NCI-H2196 treated with DMSO at 0.1 percent for 48 hours (cell line): Measurements from ENCODE around the gene SLC8A1.
A peak's percentile ranks its signal among the peaks of the same experiment; 100 is the strongest.

Source experiments
- DNase-seq: peaks from one replicate; lab custom pipeline; 2025; ENCODE audit not compliant: unreplicated experiment; lab: John Stamatoyannopoulos, UW

The SLC8A1 gene

DNA sequence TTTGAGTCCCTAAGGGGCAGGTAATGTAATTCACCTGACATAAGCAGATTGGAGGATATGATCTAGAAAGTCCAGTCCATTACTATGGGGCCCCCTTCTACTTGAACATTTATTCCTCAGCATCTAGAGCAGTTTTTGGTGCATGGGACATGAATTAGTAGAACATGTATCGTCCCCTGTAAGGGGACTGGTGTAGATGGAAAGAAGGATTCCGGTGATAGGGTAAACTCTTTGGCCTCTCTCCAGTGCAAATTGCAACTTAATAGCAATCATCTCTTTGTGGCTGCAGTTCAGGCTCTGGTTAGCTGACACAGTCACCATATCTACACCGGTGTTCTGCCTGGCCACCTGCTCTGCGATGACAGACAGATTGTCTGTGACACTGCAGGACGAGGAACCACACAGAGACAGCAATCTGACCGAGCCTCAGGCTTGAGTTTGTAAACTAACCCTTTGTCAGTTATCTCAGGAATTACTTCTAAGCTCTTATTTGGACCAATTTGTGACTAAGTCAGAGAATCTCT is 6.4 kb upstream of the SLC8A1 start:
- no peak for DNase-seq

DNA sequence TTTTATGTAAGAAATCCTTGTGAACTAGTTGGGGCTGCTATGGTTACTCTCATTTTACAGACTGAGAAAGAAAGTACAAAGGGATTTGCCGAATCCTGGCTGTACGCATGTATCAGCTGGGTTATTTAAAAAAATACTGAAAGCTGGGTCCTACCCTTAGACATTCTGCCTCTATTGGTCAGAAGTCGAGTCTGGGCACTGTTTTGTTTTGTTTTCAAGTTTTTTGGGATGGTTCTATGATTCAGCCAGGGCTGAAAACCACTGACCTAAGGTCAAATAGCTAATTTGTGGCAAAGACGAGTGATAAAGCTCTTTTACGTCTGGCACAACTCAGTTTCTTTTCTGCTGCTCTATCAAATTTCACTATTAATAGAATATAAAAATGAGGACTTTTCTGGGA is 5.9 kb upstream of the SLC8A1 start:
- no peak for DNase-seq

DNA sequence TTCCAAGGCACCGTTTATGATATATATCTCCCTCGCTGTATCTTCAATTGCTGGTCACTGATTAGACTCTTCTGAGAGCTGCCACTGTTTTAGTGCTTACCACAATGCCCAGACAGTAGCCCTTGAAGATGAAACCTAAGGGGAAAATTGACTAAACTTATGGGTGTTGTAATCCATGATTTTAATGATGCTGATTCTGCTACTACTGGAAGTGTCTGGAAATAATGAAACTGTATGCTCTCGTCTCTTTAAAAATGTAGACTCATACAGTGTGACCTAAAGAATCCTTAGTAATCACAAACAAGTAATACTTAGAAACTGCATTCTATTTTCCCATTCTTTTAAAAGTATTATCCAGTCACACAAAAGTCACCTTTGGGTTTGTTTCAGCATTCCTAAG is 5.5 kb upstream of the SLC8A1 start:
- DNase-seq: no peak

DNA sequence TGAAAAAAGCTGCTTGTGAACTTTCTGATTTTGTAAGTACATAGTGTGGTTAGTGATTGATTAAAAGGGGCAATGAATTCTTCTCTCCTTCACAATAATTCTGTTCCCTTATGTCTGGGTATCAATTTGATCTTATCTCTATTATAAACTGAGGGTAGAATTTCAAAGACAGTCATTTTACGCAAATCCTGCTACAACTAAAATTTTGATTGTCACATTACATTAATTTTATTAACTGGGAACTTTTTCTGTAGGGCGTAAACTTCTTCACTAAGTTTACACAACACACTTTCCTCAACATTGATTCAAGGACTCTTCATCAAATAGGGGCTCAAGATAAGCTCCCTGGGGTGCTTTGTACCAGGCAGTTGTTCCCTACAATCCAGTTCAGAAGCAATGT is 5.0 kb upstream of the SLC8A1 start:
- no peak for DNase-seq

DNA sequence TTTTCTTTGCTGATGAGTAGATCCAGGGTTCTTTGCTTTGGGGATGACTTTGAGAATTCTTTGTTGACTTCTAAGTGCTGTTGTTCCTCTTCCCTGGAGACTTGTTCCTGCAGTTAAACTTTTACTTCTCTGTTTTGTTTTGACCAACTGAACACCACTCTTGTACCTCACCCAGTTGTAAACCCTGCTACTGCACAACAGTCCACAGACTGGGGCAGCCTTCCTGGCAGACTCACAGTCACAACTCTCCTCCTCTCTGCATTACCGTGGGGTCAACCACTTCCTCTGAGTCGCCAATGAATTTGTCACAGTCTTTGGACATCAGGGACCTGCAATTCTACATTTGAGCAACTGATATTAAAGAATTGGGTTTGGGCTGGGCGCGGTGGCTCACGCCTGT is 3.8 kb upstream of the SLC8A1 start:
- no peak for DNase-seq

DNA sequence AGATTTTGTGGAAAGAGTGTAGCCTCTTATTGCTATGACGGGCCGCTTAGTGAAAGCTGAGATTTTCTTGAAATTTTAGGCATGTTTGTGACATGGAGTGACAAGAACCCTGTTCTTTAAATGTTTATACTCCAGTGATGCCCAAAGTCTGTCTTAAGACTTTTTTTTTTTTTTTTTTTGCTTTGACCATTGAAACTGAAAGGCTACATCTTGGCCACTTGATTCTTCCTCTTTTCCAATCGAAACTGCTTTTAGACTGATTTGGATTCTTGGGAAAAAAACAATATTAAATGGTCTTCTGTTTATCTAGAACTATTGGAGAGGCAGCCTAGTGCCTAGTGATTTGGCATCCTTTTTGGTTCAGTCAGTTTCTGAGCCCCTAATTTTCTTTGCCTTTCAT is 2.4 kb upstream of the SLC8A1 start:
- no peak for DNase-seq

DNA sequence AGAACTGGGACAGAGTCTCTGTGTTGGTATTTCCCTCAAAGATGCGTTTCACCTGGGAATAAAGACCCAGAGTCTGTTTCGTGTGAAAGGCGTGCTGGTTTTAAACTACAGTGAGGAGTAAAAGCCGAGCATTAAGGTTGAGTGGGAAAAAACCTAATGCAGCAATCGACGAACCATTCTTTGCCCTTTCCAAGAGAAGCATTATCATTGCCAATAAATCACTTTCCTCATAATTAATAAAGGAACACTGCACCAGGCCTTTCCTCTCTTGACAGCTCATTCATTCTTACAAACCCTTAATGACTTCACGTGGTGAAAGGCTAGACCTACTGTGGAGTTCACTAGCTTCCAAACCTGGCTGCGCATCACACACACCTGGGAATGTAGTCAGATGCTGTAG is 896 bp upstream of the SLC8A1 start:
- no peak for DNase-seq

DNA sequence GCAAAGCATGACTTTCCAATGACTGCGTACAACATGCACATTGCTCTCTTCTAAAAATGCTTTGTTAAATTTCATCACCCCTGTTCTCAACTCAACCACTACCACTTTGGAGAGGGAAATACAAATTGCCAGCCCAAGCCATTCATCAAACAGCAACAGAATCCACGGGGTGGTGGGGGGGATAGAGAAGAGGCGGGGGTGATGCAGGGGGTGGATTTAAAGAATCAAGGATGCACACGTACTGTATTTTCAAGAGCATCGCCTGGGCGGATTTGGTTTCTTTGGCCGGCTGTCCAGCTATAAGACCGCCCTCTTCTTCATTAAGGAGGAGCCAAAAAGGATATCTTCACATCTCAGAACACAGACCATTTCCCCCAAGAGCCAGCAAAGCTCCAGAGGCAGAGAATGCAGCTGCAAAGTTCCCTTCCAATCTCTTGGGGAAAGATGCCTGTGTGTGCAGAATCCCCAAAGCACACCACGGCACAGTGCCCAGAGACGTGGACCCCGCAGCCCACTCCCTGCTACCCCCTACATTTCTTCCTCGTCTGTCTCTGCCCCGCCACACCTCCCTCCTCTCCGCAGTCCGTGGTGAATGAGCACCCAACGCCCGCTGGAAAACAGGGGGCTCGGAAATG is 977 bp downstream of the SLC8A1 start:
- peak; percentile 50 for DNase-seq

DNA sequence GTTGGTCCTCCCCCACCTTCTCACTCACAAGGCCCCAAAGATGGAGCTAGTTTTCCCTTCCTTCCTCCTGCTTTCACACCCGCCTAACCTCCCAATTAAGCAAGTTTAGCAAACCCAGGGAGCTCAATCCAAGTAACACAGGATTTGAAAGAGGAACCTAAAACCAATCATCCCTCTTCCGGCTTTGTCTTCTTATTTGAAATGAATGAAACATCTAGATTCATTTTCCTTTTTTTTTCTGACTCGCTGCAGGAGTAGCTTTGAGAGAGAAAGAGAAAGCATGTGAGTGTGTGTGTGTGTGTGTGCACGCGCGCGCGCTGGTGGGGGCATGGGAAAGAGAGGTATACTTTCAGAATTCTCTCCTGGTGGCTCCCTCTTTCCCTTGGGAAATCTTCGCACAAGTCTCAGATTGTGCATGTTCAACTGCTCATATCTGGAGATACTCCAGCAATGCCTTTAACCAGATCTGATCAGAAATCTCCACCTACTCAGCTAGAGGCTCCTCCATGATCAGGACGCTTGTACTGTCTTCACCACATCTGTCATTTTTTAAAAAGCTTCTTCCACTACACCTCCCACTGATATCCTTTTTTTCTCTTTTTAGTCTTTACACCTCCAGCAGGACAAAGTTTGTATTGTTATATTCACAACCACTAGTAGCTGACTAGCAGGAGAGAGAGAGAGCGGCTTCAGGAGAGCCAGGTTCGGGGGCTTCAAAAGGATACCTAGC is 1.7 kb downstream of the SLC8A1 start:
- peak; percentile 31 for DNase-seq

DNA sequence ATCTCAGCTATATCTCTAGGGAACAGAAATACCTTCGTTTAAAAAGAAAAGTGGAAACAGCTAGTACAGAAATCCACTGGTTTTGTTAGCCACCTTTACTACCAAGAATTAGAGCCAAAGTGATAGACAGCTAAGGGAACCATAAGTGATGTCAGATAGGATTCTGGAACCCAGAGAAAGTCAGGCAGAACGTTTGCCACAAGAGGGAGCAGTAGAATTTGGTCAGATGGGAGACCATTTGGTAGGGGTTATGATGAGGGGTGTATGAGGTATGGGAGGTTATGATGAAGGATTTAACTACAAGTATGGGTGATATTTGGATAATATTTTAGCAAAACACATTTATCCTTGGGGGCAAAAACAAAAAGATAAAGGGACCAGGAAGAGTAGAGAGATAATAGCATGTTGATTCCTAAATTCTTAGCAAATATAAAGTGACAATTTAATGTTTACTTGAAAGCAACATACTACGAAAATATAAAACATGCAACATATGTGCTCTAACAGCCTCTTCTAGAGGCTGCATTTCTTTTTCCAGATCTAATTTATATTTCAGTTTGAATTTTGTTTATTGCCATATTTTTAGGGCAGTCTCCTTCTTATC is 3.3 kb downstream of the SLC8A1 start:
- DNase-seq: peak; percentile 31

DNA sequence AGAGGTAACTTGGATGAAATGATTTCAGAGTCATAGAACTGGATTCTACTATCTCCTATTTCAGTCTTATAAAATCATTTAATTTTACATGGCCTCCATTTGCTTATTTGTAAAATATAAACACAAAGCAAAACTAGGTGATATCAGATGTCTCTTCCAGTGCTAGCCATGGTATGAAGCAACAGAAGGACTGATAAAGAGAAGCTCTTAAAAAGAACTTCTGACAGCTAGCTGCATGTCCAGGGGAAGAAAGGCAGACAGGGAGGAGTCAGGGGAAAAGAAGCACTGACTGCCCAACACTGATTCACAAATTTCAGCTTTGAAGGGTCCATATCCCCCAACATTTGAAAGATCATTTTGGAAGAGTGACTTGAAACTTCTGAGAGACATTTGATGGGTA is 6.4 kb downstream of the SLC8A1 start:
- DNase-seq: no peak

DNA sequence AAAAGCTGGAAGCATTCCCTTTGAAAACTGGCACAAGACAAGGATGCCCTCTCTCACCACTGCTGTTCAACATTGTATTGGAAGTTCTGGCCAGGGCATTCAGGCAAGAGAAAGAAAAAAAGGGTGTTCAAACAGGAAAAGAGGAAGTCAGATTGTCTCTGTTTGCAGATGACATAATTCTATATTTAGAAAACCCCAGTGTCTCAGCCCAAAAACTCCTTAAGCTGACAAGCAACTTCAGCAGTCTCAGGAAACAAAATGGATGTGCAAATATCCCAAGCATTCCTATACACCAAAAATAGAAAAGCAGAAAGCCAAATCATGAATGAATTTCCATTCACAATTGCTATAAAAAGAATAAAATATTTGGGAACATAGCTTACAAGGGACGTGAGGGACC is 11.1 kb downstream of the SLC8A1 start:
- no peak for DNase-seq

DNA sequence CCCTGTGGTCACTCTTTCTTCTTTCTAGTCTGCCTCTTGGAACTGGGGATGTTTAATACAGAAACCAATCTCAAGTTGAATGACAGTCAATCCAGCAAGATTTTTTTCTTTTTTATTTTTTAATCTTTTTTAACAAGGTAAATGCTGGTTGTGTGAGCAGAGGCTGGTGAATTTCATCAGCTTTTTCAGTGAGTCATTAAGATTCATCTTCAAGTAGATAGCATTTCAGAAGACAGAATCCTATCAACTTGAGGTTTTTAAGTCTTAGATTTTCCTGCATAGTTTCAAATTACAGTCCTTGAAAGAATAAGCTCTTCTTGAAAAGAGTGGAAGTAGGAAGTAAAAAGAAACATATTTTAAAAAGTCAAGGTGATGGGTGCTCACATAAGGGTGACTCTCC is 12.4 kb downstream of the SLC8A1 start:
- DNase-seq: no peak

DNA sequence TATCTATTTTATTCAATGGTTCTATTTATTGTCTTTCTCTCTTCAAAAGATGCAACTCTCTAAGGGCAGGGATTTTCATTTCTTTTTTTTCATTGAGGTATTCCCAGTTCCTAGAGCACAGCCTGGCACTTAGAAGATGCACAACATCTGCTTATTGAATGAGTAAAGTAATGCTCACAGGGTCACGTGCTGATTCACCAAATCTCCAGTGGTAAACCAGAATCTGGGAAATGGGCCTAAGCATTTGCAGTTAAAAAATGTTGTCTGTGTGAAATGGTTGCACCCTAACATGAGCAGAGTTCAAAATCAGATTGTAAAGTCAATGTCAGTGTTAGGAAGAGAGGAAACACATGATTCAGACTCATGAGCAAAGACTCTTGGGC is 15.8 kb downstream of the SLC8A1 start:
- DNase-seq: no peak

DNA sequence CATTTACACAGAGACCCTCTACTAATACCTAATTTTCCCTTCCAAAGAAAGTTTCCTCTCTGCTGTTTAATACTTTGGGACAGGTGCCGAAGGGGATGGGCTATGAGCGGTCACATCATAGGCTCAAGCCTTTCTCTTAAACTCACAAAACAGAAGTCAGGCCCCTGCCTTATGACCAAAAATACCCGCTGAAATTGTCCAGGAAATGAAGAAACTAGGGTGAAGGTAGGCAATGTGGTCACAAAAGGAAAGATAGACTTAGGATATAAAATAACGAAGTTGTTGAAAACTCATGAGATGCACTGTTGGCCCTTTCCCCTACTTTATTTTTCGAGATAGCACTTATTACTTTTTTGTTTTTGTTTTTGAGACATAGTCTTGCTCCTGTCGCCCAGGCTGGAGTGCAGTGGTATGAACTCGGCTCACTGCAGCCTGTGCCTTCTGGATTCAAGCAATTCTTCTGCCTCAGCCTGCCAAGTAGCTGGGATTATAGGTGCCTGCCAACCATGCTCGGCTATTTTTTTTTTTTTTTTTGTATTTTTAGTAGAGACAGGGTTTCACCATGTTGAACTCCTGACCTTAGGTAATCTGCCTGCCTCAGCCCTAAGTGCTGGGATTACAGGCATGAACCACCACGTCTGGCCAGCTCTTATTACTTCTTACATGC is 16.3 kb downstream of the SLC8A1 start:
- no peak for DNase-seq

DNA sequence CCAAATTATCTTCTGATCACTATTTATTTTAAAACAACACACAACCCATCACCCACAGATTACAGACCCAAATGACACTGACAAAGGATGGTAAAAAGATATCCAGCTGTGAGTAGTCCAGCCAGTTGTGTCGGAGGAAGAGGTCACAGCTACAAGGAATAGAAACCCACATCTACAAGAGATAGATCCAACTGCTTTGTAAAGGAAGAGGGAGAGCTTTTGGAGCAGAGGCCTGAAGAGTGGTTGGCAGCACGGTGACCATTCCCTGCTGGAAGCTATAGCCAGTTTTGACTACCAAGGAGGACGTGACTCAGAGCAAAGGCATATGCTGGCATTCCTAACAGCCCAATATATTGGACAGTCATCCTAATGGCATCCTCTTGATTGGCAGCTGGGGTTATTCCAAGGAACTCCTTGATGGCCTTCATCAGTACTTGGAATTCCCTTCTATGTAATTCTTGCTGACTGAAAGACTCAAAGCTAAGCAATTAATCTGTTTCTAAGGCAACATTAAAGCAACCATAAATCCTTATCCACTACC is 17.1 kb downstream of the SLC8A1 start:
- no peak for DNase-seq

DNA sequence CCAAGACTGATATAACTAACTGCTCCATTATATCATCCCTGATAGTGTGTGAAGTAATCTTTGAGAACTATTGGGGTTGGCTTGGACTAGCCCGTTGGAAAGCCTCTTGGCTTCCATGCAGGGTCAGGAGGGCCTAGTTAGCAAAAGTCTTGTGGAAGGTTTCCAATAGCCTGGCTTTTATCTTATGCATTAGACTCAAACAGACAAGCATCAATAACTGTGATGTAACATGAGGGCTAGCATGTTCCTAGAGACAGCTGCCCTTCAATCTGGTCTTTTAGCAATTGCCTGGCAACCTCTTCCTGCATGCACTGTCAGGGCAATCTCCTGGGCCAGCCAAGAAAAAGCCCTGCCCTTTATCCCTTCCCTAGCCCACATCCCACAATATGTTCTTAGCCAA is 18.2 kb downstream of the SLC8A1 start:
- no peak for DNase-seq

DNA sequence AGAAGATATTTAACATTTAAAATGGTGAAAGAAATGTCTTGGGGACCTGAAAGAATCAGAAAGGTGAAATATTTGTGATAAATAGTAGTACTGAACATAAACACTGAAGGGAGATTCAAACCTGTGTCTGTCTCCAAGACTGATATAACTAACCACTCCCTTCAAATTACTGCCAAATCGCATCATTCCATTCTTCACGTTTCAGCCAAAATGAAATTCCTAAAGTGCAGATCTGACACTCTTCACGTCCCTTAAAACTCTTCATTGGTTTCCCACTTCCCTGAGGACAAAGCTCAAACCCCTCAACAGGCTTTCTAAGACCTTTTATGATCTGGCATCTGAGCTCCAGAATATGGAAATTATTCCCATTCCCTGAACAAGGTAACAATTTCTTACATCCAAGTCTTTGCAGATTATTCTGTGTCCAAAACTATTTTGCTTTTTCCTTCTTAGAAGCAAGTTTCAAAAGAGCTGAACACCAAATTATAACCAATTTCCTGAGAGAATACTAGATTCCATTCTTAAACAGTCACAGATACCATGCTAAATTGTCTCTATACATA is 18.9 kb downstream of the SLC8A1 start:
- no peak for DNase-seq

DNA sequence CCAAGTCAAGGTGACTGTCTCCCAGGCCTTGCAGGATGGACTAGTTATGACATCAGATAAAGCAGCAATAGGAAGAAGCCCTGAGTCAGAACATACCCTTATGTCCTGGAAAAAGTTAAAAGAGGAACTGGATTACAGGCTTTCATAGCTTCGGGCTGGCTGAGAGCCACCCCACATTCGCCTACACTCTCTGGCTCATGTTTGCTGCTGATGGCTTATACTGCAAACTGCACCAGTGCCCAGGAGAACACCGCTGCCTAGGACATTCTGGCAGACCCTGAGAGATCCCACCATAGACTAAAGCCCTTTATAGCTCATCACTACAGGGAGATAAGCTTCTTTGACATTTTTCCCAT is 20.3 kb downstream of the SLC8A1 start:
- DNase-seq: no peak

DNA sequence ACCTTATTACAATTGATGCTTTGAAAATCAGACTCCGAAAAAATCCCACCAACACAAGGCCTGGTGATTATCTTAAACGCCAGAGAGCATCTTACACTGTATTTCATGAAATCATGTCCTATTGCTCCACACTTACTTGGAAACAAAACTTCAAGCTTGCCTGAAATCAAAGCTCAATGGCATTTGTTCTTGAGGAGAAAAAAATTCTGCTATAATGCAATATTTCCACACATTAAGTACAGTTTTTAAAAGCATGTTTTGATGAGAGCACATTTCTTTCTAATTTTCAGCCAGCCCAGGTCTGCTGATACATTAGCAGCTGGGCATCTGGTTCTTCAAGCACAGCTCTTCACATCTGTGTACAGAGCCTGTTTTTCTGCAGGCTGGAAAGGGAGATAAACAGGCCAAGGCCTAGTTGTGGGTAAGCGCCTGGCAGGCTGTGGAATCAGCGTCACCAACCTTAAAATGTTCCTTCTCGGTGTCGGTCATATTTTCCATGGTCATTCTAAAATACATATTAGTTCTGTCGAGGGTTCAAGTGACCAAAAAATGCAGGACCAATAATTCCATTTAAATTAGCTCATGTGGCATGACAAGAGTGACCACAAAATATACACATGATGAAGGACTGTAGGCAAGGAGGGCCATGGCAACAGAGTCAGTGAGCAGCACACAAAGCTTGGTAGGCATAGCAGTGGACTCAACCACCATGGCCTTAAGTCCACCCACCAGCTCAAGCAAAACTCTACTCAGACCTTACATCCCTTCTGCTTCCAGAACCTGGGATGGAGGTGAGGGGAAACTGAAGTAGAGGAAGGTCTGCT is 20.9 kb downstream of the SLC8A1 start:
- DNase-seq: no peak

DNA sequence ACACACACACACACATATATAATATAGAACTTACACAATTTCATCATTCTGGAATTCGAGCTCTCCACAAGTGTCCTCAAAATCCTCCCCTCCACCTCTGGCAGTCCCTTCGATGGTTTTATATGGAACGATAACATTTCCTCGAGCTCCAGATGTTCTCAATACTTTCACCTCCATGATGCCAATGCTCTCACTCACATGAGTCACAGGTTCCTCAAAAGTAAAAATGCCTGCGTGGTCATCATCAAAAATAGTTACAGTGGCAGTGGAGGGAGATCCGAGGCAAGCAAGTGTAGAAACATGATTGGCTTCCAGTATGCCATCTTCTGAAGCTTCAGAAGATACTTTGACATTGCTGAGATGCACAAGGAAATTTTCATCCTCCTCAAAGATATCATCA is 23.5 kb downstream of the SLC8A1 start:
- DNase-seq: no peak
